HuH-7.5 (cell line): Measurements from ENCODE around the gene GNG13.
"Not testable (repeated sequence)": the region's sequence is repeated elsewhere in the genome, so short reads cannot be mapped to it uniquely, and the experiment has no call there.

ENCODE experiments used
- DNase-seq: peaks from one replicate; pipeline ENCODE4 v3.0.0; 2011; ENCODE audit warnings: low spot score

The GNG13 gene

DNA sequence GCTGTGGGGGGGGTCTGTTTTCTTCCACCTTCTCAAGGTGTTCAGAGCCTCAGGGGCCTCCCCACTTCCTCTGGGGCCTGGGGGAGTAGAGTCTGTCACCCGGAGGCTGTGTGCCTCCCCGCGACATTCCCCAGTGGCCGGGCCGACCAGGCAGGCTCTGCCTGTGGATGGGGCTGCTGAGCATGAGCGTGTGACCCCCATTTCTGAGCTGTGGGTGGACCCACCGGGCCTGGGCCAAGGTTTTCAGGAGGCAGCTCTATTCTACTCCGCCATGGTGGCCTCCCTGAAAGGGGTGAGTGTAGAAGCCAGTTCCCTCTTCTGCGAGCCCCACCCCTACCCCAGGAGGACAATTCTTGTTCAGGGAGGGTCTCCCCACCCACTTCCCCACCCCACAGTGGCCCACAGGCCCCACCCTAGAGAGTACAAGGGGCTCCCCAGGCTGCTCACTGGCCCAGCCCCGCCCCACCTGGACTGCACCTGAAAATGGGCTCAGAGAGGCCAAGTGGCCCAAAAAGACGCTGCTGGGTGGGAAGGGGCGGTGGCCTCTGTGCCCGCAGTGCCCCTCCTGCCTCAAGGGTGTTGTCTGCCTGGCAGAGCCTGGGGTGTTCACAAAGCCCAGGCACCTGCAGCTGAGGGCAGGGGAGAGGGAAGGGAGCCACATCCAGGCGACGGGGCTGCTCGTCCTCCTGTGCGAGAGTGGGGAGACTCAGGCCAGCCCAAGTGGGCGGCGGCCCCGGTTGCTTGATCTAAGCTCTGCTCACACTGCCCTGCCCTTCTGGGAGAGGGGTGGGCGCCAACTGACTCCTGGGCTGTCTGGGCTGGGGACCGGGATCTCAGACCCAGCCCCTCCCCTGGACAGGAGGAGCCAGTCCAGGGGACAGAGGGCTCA is 38.7 kb downstream of the GNG13 start:
- DNase-seq, result no peak

DNA sequence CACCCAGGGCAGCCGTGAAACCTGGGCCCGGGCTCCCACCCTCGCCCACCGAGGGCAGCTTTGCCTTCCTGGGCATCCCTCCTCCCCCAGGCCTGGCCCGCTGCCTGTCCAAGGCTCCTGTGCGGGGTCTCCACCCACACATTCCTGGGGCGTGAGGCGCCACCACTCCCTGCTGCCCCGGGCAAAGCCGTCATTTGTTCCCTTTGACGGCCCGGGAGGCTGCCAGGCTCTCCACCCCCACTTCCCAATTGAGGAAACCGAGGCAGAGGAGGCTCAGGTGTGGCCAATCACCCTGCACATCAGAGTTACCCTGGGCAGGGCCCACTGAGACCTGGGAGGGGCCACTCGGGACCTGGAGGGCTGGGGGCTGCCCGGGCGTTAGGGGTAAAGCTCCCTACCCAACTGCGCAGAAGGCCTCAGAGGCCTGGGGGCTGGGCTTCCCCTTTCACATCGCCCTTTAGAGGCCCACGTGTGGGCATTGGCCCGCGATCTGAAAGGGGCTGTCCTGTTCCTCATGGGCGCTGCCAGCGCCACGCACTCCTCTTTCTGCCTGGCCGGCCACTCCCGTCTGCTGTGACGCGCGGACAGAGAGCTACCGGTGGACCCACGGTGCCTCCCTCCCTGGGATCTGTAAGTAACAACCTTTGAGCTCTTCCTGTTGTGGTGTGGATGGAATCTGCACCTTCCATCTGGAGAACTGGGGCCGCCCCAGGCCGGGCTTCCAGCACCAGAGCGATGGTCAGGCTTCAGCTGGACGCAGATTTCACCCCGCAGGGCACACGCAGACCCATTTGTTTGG is 39.8 kb downstream of the GNG13 start, which contains the start of gene MSLN:
Gene MSLN, plus strand, starts transcription at position 190 of the 799 bp plus-strand sequence. CDS start 1,947 bp downstream, outside the sequence.
- no peak for DNase-seq

DNA sequence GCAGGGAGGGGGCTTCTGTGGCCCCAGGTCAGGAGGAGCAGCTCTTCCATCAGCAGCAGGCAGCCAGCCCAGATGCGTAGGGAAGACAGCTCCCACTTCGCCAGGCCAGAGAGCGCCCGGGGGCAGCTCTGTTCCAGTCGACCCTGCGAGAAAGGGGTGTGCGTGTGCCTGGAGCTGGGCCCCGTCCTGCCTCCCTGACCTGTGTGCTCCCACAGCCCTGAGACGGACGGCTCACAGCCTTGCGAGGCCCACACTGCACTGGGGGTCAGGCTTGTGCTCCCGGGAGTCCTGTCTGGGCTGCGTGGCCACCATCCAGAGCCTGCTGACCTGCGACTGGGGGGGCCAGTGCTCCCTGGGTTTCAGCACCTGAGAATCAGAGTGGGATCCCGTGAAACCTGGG is 40.5 kb downstream of the GNG13 start:
- no peak for DNase-seq

DNA sequence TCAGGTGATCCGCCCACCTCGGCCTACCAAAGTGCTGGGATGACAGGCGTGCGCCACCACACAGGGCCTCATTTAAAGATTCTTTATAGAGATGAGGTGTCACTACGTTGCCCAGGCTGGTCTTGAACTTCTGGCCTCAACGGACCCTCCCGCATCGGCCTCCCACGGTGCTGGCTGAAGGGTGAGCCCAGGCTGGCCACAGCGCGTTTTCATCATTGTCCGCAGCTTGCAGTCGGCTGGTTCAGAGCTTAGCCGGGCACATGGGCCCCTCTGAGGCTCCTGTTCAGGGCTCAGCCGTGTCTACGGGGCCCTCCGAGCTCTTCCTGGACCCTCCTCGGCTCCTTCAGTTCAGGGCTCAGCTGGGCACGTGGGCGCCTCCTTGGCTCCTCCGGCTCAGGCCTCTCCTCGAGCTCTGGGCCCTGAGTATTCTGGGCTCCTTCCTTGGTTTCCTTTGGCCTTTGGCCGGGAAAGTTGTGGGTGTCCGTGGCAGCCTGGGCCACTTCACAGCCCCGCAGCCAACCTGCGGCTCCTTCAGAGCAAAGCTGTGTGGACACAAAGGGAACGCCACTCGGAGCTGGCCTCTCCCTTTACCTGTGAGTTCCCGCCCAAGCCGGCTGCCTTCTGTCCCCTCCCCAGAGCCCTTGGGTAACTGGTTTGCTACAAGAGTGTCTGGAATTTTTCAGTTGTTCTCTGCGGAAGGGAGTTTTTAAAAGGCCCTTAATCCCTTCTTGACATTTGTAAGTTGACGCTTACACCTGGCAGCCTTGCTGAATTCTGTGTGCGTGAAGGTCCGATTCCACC is 41.2 kb downstream of the GNG13 start:
- DNase-seq, result no peak

DNA sequence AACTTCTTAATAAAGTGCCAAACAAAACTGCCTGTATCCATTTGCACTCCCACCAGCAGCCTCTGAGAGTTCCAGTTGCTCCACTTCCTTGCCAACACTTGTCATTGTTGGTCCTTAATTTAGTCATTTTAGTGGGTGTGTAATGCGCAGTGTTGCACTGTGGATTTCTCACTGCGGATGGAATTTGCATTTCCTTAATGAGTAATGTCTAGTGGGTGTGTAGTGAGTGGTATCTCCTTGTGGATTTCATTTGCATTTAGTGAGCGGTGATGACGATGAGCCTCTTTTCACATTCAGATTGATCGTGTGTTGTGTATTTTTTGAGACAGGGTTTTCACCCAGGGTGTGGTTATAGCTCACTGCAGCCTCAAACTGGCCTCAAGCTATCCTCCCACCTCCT is 44.1 kb downstream of the GNG13 start:
- DNase-seq, result no peak

DNA sequence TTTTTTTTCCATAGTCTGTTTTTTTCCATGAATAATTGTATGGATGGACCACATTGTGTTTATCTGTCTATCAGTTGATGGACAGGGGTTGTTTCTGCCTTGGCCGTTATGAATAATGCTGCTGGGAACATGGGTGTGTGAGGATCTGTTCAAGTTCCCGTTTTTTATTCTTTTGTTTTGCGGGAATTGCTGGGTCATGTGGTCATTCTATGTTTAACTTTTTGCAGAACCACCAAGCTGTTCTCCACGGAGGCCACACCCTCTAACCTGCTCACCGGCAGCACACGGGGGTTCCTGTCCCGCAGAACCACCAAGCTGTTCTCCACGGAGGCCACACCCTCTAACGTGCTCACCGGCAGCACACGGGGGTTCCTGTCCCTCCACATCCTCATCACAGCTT is 45.9 kb downstream of the GNG13 start:
- no peak for DNase-seq

GRCh38 chr16:754121-754607 is 46.4 kb downstream of the GNG13 start:
- not testable (repeated sequence) for DNase-seq

DNA sequence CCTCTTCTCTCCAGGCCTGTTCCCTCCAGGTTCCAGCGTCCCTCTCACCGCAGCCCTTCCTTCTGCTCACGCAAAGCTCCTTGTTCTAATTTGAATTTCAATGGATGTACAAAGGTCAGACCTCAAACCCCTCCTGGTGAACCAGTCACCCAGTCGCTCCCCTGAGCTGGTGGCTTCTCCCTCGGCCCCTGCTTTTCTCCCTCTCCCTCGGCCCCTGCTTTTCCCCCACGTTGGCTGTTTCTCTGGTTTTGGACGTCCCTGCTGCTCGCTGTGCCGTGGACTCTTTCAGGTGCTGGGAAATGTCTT is 48.6 kb downstream of the GNG13 start:
- no peak for DNase-seq

GRCh38 chr16:751152-752006 is 49.2 kb downstream of the GNG13 start:
- no peak for DNase-seq

GRCh38 chr16:750485-750884 is 50.0 kb downstream of the GNG13 start:
- no peak for DNase-seq

GRCh38 chr16:749010-749409 is 51.5 kb downstream of the GNG13 start:
- DNase-seq, result no peak
